ENCODE measurements around the gene RPN2.

GRCh38 chr20:37133952-37134351, 45.2 kb upstream of the RPN2 start:
- no peak for TF ChIP-seq TAF1 (IDR thresholded peaks at IDR 0.05; ENCODE audit: low read depth)
- TF ChIP-seq, protein P1, sequence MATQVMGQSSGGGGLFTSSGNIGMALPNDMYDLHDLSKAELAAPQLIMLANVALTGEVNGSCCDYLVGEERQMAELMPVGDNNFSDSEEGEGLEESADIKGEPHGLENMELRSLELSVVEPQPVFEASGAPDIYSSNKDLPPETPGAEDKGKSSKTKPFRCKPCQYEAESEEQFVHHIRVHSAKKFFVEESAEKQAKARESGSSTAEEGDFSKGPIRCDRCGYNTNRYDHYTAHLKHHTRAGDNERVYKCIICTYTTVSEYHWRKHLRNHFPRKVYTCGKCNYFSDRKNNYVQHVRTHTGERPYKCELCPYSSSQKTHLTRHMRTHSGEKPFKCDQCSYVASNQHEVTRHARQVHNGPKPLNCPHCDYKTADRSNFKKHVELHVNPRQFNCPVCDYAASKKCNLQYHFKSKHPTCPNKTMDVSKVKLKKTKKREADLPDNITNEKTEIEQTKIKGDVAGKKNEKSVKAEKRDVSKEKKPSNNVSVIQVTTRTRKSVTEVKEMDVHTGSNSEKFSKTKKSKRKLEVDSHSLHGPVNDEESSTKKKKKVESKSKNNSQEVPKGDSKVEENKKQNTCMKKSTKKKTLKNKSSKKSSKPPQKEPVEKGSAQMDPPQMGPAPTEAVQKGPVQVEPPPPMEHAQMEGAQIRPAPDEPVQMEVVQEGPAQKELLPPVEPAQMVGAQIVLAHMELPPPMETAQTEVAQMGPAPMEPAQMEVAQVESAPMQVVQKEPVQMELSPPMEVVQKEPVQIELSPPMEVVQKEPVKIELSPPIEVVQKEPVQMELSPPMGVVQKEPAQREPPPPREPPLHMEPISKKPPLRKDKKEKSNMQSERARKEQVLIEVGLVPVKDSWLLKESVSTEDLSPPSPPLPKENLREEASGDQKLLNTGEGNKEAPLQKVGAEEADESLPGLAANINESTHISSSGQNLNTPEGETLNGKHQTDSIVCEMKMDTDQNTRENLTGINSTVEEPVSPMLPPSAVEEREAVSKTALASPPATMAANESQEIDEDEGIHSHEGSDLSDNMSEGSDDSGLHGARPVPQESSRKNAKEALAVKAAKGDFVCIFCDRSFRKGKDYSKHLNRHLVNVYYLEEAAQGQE (IDR thresholded peaks at IDR 0.05; ENCODE audit: borderline replicate concordance), result no peak

All from neural cell (in vitro differentiated cells).